Smooth muscle cell of the brain vasculature (primary cell): Measurements from ENCODE around the gene PLXNC1.
"Not testable (repeated sequence)": the region's sequence is repeated elsewhere in the genome, so short reads cannot be mapped to it uniquely, and the experiment has no call there.

ENCODE experiments used
- DNase-seq: peaks from one replicate; pipeline ENCODE4 v3.0.0-alpha.2; 2012; ENCODE audit warnings: low read depth, low spot score

Gene PLXNC1

GRCh38 chr12:94289461-94290312 lies 141.3 kb downstream of the PLXNC1 start:
- DNase-seq, result no peak

DNA sequence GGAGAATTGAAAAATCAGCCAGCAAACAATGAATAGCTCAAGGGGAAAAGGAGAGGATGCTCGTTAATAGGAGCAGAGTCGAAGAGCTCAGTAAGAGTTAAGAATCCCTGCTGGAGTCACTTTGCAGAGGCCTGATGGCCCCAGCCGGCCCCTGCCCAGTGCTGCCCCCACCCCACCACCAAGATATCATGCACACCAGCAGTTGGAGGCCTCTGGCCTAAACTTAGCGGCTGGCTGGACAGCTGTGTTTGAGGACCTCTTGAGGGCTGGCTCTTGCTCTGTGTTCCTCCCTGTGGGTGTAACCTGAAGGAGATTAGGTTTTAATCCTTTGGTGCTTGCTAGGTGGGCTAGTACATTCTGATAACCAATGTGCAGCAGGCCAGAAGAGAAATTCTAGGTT lies 142.0 kb downstream of the PLXNC1 start:
- DNase-seq, result no peak

DNA sequence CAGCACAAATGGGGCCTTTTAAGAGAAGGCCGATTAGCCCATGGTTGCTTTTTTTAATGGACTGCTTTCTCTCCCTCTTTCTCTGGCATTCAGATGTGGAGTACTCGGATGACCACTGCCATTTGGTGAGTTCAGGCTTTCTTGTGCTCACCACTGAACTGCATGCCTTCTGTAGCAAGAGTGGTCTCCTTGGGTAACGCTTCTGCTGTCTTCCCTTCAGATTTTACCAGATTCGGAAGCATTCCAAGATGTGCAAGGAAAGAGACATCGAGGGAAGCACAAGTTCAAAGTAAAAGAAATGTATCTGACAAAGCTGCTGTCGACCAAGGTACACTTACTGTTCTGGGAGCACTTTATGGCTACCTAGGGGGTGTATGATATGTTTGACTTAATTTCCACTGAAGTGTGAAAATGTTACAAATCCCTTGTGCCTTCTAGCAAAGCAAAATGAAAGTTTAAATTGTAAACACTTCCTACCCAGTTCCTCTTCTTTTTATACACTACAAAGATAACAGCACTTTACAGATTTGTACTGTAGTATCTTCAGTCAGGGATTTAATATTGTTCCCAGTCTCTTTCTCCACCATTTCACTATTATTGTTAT lies 148.8 kb downstream of the PLXNC1 start:
- no peak for DNase-seq

GRCh38 chr12:94297876-94298505 lies 149.6 kb downstream of the PLXNC1 start:
- no peak for DNase-seq

DNA sequence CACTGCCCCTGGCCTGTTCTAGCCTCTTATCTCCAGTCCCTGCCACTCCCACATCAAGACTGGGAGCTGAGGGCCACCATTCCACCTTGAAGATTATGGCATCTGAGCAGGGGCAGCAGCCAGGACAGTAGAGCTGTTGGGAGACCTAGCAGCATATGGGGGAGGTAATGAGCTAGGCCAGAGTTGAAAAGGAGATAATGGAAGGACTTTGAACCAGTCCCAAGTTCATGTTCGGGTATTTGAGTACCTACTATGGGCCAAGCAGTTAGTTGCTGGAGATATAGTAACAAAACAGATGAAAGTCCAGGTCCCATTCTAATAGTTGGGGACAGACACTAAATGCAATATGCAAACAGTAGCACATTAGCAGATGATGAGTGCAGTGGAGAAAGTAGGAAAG lies 151.5 kb downstream of the PLXNC1 start:
- DNase-seq, result no peak

DNA sequence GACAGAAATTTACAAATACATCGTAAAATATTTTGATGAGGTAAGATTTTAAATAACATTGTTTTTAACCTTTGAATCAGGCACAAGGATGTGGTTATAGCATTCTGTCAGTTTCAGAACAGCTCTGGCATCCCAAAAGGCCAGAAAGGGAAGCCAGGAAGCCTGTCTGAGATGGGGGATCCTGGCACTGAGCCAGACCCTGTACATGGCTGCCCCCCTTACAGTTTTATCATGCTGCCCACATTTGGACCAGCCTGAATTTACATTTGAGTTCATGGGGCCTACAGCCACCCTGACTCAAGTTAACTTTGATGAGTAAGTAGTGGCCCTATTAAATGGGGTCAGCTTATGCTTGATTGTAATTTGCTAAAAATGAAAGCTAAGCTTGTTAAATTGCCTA lies 155.6 kb downstream of the PLXNC1 start:
- no peak for DNase-seq

DNA sequence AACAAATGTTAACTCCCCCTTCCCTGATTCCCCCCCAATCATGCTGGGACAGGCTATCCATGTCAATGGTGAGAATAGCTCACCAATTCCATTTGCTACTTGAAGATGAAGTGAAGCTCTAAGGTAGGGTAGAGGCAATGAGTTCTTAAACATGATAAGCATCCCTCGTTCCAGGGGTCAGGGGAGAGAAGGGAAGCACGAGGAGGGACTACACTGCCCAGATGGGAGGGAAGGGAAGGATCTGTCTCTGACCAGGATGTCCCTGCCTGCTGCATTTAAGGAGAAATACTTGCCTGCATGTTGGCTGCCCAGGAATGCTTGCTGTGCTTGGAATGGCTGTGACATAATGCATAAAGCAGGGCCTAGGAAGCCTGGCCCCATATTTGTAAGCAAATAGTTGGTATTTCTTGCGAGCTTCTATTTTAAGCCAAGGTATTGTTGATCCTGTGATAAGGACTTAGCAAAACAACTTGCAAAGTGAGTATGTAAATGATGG lies 156.2 kb downstream of the PLXNC1 start:
- DNase-seq, result no peak

GRCh38 chr12:94305130-94305957 lies 157.0 kb downstream of the PLXNC1 start:
- no peak for DNase-seq

GRCh38 chr12:94308612-94309011 lies 160.2 kb downstream of the PLXNC1 start:
- peak; percentile 41 for DNase-seq

GRCh38 chr12:94309373-94309772 lies 161.0 kb downstream of the PLXNC1 start:
- DNase-seq, result no peak

- DNase-seq, result no peak
Observed at GRCh38 chr12:94312378-94312777, 164.0 kb downstream of the PLXNC1 start.

DNA sequence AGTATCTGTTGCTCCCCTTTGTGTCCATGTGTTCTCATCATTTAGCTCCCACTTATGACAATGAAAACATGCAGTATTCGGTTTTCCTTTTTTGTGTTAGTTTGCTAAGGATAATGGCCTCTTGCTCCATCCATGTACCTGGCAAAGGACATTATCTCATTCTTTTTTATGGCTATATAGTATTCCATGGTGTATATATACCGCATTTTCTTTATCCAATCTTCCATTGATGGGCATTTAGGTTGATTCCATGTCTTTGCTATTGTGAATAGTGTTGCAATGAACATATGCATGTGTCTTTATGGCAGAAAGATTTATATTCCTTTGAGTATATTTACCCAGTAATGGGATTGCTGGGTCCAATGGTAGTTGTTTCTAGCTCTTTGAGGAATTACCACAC lies 168.2 kb downstream of the PLXNC1 start:
- not testable (repeated sequence) for DNase-seq

DNA sequence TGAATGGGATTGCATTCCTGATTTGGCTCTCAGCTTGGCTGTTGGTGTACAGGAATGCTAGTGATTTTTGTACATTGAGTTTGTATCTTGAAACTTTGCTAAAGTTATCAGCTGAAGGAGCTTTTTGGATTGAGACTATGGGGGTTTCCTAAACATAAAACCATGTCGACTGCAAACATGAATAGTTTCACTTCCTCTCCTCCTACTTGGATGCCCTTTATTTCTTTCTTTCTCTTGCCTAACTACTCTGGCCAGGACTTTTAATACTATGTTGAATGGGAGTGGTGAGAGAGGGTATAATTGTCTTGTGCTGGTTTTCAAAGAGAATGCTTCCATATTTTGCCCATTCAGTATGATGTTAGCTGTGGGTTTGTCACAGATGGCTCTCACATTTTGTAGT lies 169.8 kb downstream of the PLXNC1 start:
- no peak for DNase-seq

DNA sequence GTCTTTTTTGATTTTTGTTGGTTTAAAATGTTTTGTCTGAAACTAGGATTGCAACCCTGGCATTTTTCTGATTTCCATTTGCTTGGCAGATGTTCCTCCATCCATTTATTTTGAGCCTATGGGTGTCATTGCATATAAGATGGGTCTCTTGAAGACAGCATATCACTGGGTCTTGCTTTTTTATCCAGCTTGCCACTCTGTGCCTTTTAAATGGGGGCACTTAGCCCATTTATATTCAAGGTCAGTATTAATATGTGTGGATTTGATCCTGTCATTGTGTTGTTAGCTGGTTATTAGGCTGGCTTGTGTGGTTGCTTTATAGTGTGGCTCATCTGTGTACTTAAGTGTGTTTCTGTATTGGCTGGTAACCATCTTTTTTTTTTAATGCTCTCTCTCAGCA lies 171.7 kb downstream of the PLXNC1 start:
- DNase-seq, result no peak

DNA sequence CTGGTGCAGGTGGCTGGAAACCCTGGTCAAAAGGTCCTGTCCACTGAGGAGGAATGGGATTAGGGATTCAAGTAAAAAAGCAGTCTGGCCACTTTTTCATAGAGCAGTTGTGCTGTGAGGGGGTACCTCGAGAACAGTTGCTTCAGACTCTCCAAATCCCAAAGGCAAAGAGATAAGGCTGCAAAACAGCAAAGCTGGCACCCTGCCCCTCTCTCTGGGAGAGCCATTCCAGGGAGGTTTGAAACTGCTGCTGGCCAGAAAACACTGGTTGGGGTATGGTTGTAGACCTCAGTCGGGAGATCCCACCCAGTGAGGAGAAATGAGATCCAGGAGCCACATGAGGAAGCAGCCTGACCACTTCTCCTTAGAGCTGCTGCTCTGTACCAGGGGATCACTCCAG lies 174.0 kb downstream of the PLXNC1 start:
- DNase-seq, result no peak

- no peak for DNase-seq
Observed at GRCh38 chr12:94326234-94326633, 177.9 kb downstream of the PLXNC1 start.

DNA sequence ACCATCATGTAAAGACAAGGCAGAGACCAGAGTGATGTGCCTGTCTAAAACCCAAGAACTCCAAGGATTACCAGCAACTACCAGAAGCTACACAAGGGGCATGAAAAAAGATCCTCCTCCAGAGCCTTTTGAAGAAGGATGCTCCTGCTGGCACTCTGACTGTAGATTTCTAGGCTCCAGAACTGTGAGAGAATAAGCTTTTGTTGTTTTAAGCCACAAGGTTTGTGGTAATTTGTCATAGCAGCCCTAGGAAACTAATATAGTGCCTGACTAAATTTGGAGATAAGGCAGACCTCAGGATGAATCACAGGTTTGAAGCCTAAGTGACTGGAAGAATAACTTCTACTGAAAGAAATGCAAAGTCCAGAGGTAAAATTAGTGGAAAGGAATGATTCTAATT lies 178.3 kb downstream of the PLXNC1 start:
- no peak for DNase-seq

GRCh38 chr12:94327809-94328208 lies 179.4 kb downstream of the PLXNC1 start:
- no peak for DNase-seq

GRCh38 chr12:94329366-94329765 lies 181.0 kb downstream of the PLXNC1 start:
- DNase-seq, result no peak

GRCh38 chr12:94333396-94333795 lies 185.0 kb downstream of the PLXNC1 start:
- no peak for DNase-seq

DNA sequence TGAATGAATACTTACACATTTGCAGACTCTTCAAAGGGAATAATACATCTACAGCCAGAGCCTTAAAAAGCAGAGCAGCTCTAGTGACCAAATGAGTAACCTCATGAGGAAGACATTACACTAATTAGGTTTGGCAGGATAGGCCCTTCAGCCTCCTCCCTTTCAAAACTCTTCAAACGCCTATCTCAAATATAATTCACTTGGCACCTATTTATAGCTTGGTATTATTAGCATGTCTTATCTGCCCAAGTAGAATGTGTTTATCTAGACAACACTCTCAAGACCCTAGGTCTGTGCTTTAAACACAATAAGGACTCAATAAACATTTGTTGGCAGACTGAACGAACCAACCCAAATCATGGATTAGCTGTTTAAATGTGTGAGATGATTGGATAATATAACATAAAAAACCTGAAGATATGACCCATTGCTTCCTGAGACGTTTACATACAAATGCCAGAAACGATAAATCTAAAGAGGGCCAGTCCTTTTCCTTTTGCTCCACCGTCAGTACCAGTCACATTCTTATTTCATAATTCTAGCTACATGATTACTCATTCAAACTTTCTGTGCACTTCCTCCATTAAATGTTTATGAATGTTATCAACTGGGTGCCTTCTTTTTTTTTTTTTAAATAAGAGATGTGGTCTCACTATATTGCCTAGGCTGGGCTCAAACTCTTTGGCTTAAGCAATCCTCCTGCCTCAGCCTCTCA lies 188.0 kb downstream of the PLXNC1 start:
- no peak for DNase-seq
